ENCODE measurements around the gene DENND2D. TPM values are rescaled to one million over a fixed set of nuclear protein-coding genes. Genes with fewer than 3 reads are reported as not detected.
A peak's percentile ranks its signal among the peaks of the same experiment; 100 is the strongest.

The DENND2D gene
- total and polyA plus RNA-seq, 9 of the 15 experiments (the other 6 are each of a cell fraction or from before 2014, with no cell fraction given): 0.08 to 0.44 (median 0.13) TPM; not detected in 6

DNA sequence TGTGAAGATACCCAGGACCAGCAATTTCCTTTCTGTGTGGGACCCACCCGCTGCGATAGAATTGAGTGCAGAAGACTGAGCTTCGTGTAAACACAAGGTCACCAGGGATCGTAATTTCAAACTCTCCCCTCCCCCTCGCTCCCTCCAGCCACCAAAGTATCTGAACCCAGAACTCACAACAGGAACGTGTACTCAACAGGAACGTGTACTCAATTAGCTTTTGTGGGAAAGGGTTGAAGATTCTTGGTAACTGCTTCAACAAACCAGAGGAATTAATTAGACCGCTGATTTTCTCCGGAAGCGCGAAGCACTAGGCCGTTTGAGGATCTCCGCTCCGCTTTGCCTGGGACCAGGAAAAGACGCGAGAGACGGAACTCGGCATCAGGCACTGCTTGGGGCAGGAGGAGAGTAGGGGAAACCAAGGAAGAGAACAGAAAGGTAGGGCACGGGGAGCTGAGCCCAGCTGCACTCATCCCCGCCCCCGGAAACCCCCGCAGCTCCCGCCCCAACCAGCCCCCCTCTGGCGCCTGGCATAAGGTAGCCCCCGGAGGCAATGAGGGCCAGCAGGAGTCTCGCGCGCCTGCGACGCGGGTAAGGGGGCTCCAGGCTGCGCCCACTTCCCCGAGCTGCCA is 61.0 kb downstream of the DENND2D start (continued):
- TF ChIP-seq ZBED1 (IDR thresholded peaks at IDR 0.05) (no peak), GATAD2B (IDR thresholded peaks at IDR 0.05; ENCODE audit: borderline replicate concordance) (no peak; the same call in 1 of the 2 replicates), PHF8 (IDR thresholded peaks at IDR 0.05; ENCODE audit: borderline replicate concordance, low read length) (no peak; the same call in 1 of the 2 replicates), ZNF197 (CRISPR knock-in tag; IDR thresholded peaks at IDR 0.05; ENCODE audit: low read depth) (no peak), CBX8 (IDR thresholded peaks at IDR 0.05; ENCODE audit: borderline replicate concordance, extremely low read depth, low read depth, low read length, poor library complexity, severe bottlenecking) (no peak), HDAC2 (IDR thresholded peaks at IDR 0.05) (0 out of 2 replicates have a peak, but pooled peaks have one; percentile 47), MED1 (CRISPR knock-in tag; IDR thresholded peaks at IDR 0.05; ENCODE audit: borderline replicate concordance) (no peak), CHD1 (IDR thresholded peaks at IDR 0.05; ENCODE audit: low read length) (no peak), ASH1L (IDR thresholded peaks at IDR 0.05; ENCODE audit: borderline replicate concordance, low read depth, partially characterized antibody) (no peak), TAF1 (IDR thresholded peaks at IDR 0.05; ENCODE audit: control insufficient read depth, extremely low read depth, insufficient read depth, low read length, severe bottlenecking) (no peak), ZNF785 (CRISPR knock-in tag; IDR thresholded peaks at IDR 0.05) (no peak), FOXA3 (CRISPR knock-in tag; conservative IDR thresholded peaks at IDR 0.05 in 1 of 2, IDR thresholded peaks at IDR 0.05 in 1 of 2) (peak; percentile 40 to 80; a peak in 2 of 4 replicates), ETV1 (tag; conservative IDR thresholded peaks at IDR 0.05; ENCODE audit: low read depth) (peak; percentile 91), NR2C1 (IDR thresholded peaks at IDR 0.05) (no peak), NR2C1 (tag; IDR thresholded peaks at IDR 0.05) (no peak), HDGF (IDR thresholded peaks at IDR 0.05) (no peak), NFE2L1 (tag; IDR thresholded peaks at IDR 0.05; ENCODE audit: borderline replicate concordance, low read depth) (no peak), DMBX1 (CRISPR knock-in tag; IDR thresholded peaks at IDR 0.05; ENCODE audit: borderline replicate concordance) (peak; percentile 39; the same call in 1 of the 2 replicates)
- TF ChIP-seq, protein P1, sequence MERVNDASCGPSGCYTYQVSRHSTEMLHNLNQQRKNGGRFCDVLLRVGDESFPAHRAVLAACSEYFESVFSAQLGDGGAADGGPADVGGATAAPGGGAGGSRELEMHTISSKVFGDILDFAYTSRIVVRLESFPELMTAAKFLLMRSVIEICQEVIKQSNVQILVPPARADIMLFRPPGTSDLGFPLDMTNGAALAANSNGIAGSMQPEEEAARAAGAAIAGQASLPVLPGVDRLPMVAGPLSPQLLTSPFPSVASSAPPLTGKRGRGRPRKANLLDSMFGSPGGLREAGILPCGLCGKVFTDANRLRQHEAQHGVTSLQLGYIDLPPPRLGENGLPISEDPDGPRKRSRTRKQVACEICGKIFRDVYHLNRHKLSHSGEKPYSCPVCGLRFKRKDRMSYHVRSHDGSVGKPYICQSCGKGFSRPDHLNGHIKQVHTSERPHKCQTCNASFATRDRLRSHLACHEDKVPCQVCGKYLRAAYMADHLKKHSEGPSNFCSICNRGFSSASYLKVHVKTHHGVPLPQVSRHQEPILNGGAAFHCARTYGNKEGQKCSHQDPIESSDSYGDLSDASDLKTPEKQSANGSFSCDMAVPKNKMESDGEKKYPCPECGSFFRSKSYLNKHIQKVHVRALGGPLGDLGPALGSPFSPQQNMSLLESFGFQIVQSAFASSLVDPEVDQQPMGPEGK (CRISPR knock-in tag; IDR thresholded peaks at IDR 0.05; ENCODE audit: borderline replicate concordance): no peak
- TF ChIP-seq, protein P2, sequence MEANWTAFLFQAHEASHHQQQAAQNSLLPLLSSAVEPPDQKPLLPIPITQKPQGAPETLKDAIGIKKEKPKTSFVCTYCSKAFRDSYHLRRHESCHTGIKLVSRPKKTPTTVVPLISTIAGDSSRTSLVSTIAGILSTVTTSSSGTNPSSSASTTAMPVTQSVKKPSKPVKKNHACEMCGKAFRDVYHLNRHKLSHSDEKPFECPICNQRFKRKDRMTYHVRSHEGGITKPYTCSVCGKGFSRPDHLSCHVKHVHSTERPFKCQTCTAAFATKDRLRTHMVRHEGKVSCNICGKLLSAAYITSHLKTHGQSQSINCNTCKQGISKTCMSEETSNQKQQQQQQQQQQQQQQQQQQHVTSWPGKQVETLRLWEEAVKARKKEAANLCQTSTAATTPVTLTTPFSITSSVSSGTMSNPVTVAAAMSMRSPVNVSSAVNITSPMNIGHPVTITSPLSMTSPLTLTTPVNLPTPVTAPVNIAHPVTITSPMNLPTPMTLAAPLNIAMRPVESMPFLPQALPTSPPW (CRISPR knock-in tag; IDR thresholded peaks at IDR 0.05): peak; percentile 87
- TF ChIP-seq, protein P3, sequence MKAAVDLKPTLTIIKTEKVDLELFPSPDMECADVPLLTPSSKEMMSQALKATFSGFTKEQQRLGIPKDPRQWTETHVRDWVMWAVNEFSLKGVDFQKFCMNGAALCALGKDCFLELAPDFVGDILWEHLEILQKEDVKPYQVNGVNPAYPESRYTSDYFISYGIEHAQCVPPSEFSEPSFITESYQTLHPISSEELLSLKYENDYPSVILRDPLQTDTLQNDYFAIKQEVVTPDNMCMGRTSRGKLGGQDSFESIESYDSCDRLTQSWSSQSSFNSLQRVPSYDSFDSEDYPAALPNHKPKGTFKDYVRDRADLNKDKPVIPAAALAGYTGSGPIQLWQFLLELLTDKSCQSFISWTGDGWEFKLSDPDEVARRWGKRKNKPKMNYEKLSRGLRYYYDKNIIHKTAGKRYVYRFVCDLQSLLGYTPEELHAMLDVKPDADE (conservative IDR thresholded peaks at IDR 0.05; ENCODE audit: control insufficient read depth, low read depth, low read length): no peak

All from K562 (cell line).